HG02970 (cell line): Measurements from ENCODE around the gene SLC16A4.
A peak's percentile ranks its signal among the peaks of the same experiment; 100 is the strongest.
"Not testable (repeated sequence)": the region's sequence is repeated elsewhere in the genome, so short reads cannot be mapped to it uniquely, and the experiment has no call there.

Experiments used
- ATAC-seq: cut with Tn5 transposase; IDR thresholded peaks from one replicate; pipeline ENCODE4 v1.9.1; 2021; ENCODE audit warnings: mild to moderate bottlenecking, moderate library complexity, moderate number of reproducible peaks; ENCODE audit not compliant: unreplicated experiment, low FRiP score

SLC16A4 gene

GRCh38 chr1:110411173-110411735 lies 20.4 kb upstream of the SLC16A4 start:
- no peak for ATAC-seq

- no peak for ATAC-seq
Observed at GRCh38 chr1:110409316-110409715, 18.5 kb upstream of the SLC16A4 start.

- ATAC-seq, result no peak
Observed at GRCh38 chr1:110408488-110408887, 17.7 kb upstream of the SLC16A4 start.

DNA sequence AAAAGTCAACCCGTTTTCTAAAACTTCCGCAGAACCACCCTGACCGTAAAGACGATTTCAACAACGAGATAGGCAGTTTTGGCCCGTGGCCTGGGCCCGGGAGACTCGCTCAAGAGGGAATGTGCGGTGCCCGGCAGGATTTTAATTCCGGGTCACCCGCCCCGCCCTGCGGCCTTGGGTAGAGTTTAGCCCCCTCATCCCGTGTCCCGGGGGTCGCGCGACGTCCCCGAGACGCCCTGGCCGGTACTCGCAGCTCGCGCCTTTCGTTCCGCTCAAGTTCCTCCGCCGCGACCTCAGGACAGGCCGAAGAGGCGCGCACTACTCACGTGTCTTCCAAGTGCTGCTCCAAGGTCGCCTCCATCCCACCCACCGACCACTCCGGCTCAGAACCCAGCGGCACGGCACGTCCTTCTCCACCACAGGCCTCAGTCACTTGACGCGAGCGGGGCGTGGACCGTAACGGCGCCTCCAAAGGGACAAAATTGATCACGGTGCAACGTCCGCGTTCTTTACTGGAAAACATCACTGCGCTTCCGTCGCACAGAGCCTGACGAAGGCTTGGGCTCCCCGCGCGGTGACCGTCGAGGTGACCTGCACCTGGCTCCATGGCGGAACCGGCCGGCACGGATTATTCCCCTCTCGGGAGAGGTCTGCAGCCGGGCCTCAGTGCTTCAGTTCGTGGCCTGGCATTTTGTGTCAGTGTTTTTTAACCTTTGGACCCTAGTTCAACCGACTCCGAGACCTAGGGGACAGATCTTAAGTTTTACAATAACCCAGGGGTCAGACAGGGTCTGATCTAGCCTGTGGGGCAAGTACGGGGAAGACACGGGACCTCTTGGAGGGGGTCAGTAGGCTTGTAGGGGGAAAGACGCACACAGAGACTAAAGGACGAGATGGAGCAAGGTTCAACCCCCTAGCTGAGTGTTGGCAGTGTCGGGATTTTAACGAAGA lies 16.7 kb upstream of the SLC16A4 start, which contains the start of gene LAMTOR5:
TSS of gene LAMTOR5 (minus strand) at position 435 of the 951 bp plus-strand sequence. CDS start at position 361, 74 bp downstream.
- peak; percentile 80 for ATAC-seq

DNA sequence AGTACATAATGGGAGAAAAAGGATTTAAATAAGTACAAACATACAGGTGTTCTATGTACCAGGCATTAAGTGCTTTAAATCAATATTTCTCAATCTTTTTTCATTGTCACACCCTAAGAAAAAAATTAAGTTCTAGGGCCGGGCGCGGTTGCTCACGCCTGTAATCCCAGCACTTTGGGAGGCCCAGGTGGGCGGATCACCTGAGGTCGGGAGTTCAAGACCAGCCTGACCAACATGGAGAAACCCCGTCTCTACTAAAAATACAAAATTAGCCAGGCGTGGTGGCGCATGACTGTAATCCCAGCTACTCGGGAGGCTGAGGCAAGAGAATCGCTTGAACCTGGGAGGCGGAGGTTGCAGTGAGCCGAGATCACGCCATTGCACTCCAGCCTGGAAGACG lies 15.6 kb upstream of the SLC16A4 start:
- ATAC-seq, result not testable (repeated sequence)

- ATAC-seq, result no peak
Observed at GRCh38 chr1:110404401-110404800, 13.6 kb upstream of the SLC16A4 start.

DNA sequence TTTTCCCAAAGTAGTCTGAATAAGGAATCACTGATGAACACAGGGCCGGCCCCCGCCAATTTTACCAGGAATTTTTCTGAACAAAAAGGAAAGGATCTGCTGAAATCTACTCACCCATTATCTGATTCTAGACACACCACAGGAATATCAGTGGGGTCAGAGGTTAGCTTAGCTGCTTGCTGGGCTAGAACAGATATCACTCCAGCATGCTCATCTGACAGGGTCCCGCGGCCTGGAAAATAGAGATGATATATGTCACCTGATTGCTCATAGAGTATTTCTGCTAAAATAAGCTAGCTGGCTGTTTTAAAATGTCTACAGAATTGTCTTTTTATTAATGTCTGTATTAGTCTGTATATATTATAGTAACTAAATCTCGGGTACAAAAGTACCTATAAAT lies 13.0 kb upstream of the SLC16A4 start:
- ATAC-seq, result no peak

DNA sequence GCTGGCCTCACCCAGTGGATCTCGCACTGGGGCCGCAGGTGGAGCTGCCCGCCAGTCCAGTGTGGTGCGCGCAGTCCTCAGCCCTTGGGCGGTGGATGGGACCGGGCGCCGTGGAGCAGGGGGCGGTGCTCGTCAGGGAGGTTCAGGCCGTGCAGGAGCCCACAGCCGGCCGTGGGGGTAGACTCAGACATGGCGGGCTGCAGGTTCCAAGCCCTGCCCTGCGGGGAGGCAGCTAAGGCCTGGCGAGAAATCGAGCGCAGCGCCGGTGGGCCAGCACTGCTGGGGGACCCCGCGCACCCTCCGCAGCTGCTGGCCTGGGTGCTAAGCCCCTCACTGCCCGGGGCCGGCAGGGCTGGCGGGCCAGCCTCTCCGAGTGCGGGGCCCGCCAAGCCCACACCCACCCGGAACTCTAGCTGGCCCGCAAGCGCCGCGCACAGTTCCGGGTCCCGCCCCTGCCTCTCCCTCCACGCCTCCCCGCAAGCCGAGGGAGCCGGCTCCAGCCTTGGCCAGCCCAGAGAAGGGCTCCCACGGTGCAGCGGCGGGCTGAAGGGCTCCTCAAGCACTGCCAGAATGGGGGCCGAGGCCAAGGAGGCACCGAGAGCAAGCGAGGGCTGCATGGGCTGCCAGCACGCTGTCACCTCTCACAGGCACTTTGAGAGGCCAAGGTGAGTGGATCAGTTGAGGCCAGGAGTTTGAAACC lies 5.6 kb upstream of the SLC16A4 start:
- ATAC-seq, result not testable (repeated sequence)

DNA sequence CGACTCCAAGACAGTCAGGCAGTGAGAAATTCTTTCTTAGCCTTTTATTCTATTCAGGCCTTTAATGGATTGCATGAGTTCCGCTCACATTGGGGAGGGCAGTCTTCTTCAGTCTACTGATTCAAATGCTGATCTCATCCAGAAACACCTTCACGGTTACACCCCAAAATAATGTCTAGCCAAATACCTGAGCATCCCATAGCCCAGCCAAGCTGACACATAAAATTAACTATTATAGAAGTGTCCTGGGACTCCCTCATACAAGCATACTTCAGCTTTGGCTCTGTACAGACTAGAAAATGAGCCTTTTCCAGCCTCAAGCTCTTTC lies 3.6 kb upstream of the SLC16A4 start:
- no peak for ATAC-seq

DNA sequence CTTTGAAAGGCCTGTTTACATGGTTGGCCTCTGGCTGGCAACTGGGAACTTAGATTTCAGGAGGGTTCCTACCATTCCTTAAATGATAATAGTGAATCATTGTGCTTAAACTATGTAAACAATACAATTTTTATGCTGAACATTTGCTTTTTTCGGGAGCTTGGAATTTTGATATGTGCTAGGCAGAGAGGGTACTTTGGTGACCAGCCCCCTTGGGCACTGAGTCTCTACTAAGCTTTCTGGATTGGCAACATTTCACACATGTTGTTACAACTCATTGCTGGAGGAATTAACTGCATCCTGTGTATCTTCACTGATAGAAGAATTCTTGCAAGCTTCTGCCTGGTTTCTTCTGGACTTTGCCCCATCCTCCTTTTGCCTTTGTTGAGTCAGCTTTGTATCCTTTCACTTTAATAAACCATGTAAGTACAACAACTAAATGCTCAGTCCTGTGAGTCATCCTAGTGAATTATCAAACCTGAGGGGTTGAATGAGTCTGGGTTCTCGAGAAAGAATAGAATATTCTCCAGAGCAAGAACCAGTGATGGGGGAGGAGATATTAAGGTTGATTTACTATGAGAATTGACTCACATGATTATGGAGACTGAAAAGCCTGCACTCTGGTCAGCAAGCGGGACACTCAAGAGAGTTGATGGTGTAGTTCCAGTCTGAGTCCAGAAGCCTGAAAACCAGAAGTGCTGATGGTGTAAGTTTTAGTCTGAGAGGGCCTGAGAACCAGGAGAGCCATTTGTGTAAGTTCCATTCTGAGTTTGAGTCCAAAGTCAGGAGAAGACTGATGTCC lies 3.1 kb upstream of the SLC16A4 start:
- no peak for ATAC-seq

GRCh38 chr1:110393286-110393685 lies 2.5 kb upstream of the SLC16A4 start:
- no peak for ATAC-seq

- ATAC-seq, result no peak
Observed at GRCh38 chr1:110390096-110390495, 730 bp downstream of the SLC16A4 start.

DNA sequence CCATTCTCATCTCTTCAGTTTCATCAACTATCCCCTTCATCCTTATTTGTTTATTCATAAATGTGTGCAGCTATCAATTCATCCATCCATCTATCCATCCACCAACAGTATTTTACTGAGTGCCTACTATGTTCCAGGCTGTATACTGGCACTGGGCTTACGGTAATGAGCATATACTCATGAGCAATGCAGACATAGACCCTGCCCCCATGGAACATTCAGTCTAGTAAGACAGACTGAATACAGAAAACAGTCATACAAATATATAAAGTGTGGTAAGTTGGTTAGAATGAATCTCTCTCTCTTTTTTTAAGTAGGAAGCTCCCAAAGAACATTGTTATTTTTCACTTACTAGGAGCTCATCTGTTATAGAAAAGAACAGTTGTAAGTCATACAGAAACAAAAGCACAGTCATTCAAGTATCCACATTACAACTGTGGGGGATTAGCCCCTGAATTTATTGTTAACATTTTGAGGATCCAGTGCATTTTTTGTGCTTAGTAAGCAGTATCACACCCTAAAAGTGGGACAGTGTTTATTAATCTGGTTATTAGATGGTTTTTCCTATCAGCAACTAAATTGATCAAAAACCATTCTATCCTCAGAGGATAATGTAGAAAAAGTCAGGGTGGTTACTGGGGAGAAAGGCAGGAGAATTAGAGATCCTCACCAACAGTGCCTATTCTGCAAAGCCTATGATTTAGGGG lies 3.6 kb downstream of the SLC16A4 start:
- ATAC-seq, result no peak

DNA sequence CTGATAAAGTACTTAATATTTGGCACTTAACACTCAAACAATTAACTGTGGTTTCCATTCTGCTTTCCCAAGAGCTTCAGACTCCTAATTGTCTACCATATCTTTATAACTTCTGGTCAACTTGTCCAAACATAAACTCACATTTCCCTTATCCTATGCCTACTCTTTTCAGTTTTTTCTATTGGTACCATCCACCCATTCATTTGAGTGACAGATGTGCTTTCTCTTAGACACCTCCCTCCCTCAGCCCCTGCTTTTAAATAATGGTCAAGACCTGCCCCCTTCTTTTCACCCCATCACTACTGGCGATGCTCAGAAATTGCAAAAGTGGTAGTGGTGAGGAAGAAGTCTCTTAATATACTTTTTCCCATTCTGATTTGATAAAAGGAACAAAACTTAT lies 5.5 kb downstream of the SLC16A4 start:
- ATAC-seq, result no peak

GRCh38 chr1:110384581-110385321 lies 6.1 kb downstream of the SLC16A4 start:
- ATAC-seq, result no peak

DNA sequence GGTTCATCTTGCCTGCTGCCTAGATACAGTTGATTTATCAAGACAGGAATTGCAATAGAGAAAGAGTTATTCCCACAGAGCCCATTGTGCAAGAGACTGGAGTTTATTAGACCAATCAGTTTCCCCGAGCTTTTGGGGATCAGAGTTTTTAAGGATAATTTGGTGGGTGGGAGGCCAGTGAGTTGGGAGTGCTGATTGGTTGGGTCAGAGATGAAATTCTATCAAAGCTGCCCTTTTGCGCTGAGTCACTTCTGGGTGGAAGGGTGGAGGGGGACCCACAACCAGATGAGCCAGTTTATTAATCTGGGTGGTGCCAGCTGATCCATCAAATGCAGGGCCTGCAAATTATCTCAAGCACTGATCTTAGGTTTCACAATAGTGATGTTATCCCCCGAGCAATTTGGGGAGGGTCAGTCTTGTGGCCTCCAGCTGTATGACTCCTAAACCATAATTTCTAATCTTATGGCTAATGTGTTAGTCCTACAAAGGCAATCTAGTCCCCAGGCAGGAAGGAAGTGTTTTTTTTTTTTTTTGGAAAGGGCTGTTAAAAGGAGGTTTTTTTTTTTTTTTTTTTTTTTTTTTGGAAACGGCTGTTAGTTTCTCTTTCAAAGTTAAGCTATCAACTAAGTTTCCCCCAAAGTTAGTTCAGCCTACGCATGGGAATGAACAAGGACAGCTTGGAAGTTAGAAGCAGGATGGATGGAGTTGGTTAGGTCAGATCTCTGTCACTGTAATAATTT lies 7.4 kb downstream of the SLC16A4 start:
- no peak for ATAC-seq

GRCh38 chr1:110380672-110381283 lies 10.0 kb downstream of the SLC16A4 start:
- no peak for ATAC-seq

GRCh38 chr1:110375490-110375889 lies 15.3 kb downstream of the SLC16A4 start:
- ATAC-seq, result no peak
